ENCODE results near the gene ARHGAP15.

DNA sequence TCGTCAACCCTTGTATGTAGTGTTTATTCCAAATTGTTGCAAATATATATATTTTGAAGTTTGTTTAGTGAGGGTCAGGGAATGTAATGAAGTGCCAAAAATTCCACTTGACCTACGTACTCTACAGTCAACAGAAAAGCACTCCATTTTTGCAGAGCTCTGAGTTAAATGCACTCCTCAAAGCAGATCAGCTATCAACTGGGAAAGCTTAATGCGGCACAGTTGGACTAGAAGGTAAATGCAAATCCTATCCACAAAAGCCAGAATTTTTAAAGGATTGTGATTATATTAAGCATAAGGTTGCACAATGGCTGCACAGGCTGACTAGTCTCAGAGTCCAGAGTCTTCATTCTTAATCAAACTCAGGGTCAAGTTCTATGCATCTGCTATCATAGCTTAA, 577.1 kb downstream of the ARHGAP15 start:
- TF ChIP-seq, protein P1, sequence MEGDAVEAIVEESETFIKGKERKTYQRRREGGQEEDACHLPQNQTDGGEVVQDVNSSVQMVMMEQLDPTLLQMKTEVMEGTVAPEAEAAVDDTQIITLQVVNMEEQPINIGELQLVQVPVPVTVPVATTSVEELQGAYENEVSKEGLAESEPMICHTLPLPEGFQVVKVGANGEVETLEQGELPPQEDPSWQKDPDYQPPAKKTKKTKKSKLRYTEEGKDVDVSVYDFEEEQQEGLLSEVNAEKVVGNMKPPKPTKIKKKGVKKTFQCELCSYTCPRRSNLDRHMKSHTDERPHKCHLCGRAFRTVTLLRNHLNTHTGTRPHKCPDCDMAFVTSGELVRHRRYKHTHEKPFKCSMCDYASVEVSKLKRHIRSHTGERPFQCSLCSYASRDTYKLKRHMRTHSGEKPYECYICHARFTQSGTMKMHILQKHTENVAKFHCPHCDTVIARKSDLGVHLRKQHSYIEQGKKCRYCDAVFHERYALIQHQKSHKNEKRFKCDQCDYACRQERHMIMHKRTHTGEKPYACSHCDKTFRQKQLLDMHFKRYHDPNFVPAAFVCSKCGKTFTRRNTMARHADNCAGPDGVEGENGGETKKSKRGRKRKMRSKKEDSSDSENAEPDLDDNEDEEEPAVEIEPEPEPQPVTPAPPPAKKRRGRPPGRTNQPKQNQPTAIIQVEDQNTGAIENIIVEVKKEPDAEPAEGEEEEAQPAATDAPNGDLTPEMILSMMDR (IDR thresholded peaks at IDR 0.05) = no peak
- TF ChIP-seq POLR2AphosphoS5 (IDR thresholded peaks at IDR 0.05; ENCODE audit: insufficient read depth in 1 of 2, low read depth in 1 of 2) (no peak), POLR2A (IDR thresholded peaks at IDR 0.05) (no peak)

Data from vagina (tissue), 2 donors.